Large intestine (tissue), 3 donors: ENCODE results near the gene IRAG1. TPM values are rescaled to one million over a fixed set of nuclear protein-coding genes. Genes with fewer than 3 reads are reported as not detected.
A peak's percentile ranks its signal among the peaks of the same experiment; 100 is the strongest.

ENCODE experiments used
- DNase-seq, 2 donors: peaks; one replicate each; pipeline versions ENCODE4 v3.0.0 to v3.0.0-alpha.2; 2013
- H3K27ac ChIP-seq: one replicate; pipeline ENCODE4 v1.5.1; 2013; ENCODE audit warnings: low read length
- H3K27me3 ChIP-seq: 2 replicates; pipeline ENCODE4 v1.6.1; 2013; ENCODE audit warnings: low read length; ENCODE audit not compliant: control insufficient read depth, insufficient read depth
- H3K36me3 ChIP-seq: 2 replicates; pipeline ENCODE4 v1.6.1; 2013; ENCODE audit warnings: low read length; ENCODE audit not compliant: control insufficient read depth, insufficient read depth
- H3K4me1 ChIP-seq: one replicate; pipeline ENCODE4 v1.6.1; 2013; ENCODE audit warnings: low read length; ENCODE audit not compliant: control insufficient read depth, insufficient read depth
- H3K4me3 ChIP-seq: one replicate; pipeline ENCODE4 v1.5.1; 2013; ENCODE audit warnings: low read length
- H3K9me3 ChIP-seq: one replicate; pipeline ENCODE4 v1.6.1; 2013; ENCODE audit warnings: mild to moderate bottlenecking, low read depth, low read length, moderate library complexity; ENCODE audit not compliant: control insufficient read depth
- WGBS: methylation state at CpG from one replicate; pipeline ENCODE4 v1.1.5; 2013; ENCODE audit warnings: low lambda C conversion rate; ENCODE audit not compliant: insufficient coverage; 5-methylcytosine and 5-hydroxymethylcytosine counted together
- polyA plus RNA-seq: library from polyadenylated mRNA; unstranded; fragments of 120-200 nt; gene quantifications from one replicate; pipeline ENCODE4 v1.2.1, GENCODE V29; 2013

Gene IRAG1
- polyA plus RNA-seq, 1 donor: 13.1 TPM

DNA sequence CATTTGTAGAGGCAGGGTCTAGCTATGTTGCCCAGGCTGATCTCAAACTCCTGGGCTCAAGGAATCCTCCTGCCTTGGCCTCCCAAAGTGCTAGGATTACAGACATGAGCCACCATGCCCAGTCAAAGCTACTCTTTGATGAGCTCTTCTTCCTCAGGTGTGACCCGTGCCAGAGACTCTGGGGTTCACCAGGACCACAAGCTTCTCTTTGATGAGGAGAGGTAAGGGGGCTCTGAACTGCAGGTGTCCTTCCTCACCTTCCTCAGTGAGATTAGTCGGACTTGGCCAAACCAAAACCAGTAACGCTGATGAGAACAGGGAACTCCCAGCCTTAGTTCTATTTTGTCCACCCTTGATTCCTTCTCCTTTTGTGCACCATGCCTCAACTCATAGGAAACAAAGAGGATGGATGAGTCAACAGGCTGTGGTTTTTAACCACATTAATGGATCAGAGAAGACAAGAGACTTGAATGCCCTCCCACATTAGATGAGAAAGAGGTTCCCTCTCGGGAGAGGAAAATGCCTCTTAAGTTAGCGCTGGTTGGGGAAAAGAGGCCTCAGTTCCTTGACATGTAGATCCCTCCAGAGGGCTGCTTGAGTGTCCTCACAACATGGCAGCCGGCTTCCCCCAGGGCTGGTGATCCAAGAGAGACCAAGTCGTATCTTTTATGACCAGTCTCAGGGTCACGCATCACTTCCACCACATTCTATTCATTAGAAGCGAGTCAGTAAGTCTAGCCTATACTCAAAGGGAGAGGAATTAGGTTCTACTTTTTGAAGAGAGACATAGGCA lies 31.8 kb upstream of the IRAG1 start:
- DNase-seq: no peak
- no peaks in the 10 kb centered on the region for H3K36me3 ChIP-seq
- peaks cover 2% of the 10 kb centered on the region for H3K27me3 ChIP-seq
- no peak overlapping the region for H3K27ac ChIP-seq
- no peaks in the 10 kb centered on the region for H3K4me1 ChIP-seq
- no peaks in the 10 kb centered on the region for H3K9me3 ChIP-seq
- no CpG with 5 or more reads among the region's 9 CpGs for WGBS
- no peak overlapping the region for H3K4me3 ChIP-seq

DNA sequence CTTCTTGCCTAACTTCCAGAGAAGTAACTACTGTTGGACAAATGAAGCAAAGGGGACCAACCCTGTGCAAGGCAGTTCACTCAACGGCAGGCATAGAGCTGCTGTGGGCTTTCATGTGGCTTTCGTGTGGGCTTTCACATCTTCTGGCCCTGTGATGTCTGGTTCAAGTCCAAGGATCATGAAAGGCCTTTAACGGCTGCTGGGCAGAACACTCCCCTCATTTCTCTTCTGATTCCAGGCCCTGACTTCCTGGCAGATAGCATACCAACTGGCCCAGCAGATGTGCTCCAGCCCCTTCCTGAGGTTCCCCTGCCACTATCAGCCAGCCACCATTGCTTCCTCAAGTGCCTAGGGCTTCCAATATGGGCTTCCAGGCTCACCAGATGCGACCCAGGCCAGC lies 28.8 kb upstream of the IRAG1 start:
- DNase-seq: no peak
- no CpG with 5 or more reads among the region's 4 CpGs for WGBS
- Histone ChIP-seq H3K27ac (no peak overlapping the region), H3K27me3 (no peaks in the 10 kb centered on the region), H3K4me3 (no peak overlapping the region), H3K36me3 (no peaks in the 10 kb centered on the region), H3K9me3 (no peaks in the 10 kb centered on the region), H3K4me1 (no peaks in the 10 kb centered on the region)

DNA sequence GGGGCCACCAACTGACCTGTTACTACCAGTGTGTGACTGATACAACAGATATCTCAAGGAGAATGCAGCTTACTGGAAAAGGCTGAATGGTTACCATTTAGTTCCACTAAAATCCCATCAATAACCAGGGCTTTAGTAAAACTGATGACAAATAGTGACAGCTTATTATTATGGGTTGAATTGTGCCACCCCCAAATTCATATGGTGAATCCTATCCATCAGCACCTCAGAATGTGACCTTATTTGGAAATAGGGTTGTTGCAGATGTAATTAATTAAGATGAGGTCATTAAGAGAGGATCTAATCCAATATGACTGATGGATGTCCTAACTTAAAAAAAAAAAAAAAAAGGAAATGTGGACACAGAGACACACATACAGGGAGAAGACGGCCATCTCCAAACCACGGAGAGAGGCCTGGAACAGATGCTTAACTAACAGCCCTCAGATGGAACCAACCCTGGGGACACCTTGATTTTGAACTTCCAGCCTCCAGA lies 27.4 kb upstream of the IRAG1 start:
- WGBS: no CpG with 5 or more reads among the region's 2 CpGs
- DNase-seq: no peak
- Histone ChIP-seq H3K27ac (no peak overlapping the region), H3K4me3 (no peak overlapping the region), H3K4me1 (no peaks in the 10 kb centered on the region), H3K27me3 (no peaks in the 10 kb centered on the region), H3K9me3 (no peaks in the 10 kb centered on the region), H3K36me3 (no peaks in the 10 kb centered on the region)

DNA sequence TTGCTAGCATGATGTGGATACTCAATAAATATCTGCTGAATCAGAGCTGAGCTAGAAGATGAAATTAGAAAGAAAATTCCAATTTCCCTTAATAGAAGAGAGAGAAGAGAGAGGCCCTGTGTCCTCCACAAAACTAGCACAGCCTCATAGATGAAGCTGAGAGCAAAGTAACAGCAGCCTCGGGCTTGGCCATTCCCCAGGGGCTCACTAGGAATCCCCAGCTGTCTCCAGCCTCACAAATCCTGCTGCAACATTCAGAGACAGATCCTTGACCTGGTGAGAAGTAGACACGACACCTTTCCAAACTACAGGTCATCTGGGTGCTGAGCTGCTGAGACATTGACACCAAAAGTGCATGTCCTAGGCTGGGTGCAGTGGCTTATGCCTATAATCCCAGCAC lies 26.1 kb upstream of the IRAG1 start:
- DNase-seq: no peak
- no peaks in the 10 kb centered on the region for H3K27me3 ChIP-seq
- H3K4me3 ChIP-seq: no peak overlapping the region
- H3K36me3 ChIP-seq: no peaks in the 10 kb centered on the region
- H3K27ac ChIP-seq: no peak overlapping the region
- WGBS: no CpG with 5 or more reads among the region's 2 CpGs
- H3K9me3 ChIP-seq: no peaks in the 10 kb centered on the region
- no peaks in the 10 kb centered on the region for H3K4me1 ChIP-seq

DNA sequence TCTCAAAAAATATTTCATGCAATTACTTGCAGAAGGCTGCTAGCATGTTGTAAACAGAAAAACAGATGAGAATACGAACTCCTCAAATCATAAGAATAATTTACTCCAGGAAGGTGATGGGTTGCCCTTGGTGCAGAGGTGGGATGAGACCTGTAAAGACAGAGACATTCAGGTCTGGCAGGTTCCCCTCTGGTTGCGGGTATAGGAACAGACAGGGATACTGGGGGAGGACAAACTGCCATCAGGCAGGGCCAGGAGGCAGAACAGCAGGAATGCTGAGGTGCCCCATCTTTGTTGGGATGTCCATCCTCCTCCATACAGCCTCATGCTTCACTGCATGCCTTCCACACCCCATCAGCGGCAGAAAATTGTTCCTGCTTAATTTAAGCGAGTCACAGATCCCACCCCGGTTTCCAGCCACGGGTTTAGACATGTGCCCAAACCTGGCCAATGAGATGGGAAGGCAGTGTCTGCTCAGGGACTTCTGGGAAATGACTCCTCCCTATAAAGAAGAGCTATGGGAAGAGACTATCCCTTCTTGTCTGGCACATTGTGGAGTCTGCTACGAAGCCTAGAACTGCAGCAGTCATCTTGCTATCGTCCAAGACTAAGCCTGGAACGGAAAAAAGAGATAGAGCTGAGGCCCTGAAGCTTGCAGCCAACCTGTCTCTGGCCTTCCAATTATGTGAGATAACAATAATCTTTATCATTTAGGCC lies 23.1 kb upstream of the IRAG1 start:
- no peaks in the 10 kb centered on the region for H3K36me3 ChIP-seq
- WGBS: 71% methylated on average over 1 of the region's 9 CpGs
- no peaks in the 10 kb centered on the region for H3K27me3 ChIP-seq
- H3K4me3 ChIP-seq: no peak overlapping the region
- DNase-seq: no peak
- no peak overlapping the region for H3K27ac ChIP-seq
- H3K9me3 ChIP-seq: no peaks in the 10 kb centered on the region
- H3K4me1 ChIP-seq: no peaks in the 10 kb centered on the region

DNA sequence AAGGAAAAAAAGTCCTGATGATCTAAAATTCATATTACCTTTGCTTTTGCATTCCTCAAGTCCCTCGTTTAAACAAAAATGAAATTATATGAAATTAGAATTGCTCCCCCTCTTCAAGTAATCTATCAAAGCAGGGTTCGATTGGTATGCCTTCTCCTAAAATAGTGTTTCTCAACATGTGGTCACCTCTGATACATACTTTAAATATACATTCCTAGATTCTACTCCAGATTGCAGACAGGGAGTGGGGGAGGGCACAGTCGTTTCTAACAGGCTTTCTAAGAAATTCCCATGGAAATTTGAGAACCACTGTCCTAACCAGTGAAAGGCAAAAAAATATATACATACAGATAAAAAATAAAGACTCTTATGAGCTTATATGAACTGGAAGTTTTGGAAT lies 22.6 kb upstream of the IRAG1 start:
- no peaks in the 10 kb centered on the region for H3K27me3 ChIP-seq
- no peak overlapping the region for H3K27ac ChIP-seq
- H3K4me1 ChIP-seq: no peaks in the 10 kb centered on the region
- no peaks in the 10 kb centered on the region for H3K9me3 ChIP-seq
- H3K36me3 ChIP-seq: no peaks in the 10 kb centered on the region
- WGBS: 83% methylated on average over 2 of the region's 3 CpGs
- H3K4me3 ChIP-seq: no peak overlapping the region
- DNase-seq: no peak

DNA sequence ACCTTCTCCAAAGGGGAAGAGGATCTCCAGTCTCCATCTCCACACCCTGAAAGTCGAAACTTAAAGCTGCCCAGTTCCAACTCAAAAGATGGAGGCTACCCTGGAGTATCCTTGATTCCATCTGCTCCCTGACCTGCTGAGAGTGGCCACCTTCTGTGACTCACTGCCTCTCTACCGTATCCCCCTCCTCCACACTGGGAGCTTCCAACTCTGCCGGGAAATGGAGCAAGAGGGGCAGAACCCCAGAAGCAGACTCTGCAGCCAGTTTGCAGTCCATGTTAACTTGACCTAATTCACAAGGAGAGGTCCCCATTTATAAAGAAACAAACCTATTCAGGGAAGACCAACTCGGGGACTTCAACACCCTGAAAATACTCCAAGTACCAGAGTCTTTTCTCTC lies 22.0 kb upstream of the IRAG1 start:
- no peaks in the 10 kb centered on the region for H3K4me1 ChIP-seq
- no peak for DNase-seq
- no peaks in the 10 kb centered on the region for H3K36me3 ChIP-seq
- no peaks in the 10 kb centered on the region for H3K9me3 ChIP-seq
- H3K27ac ChIP-seq: no peak overlapping the region
- no peak overlapping the region for H3K4me3 ChIP-seq
- WGBS: no CpG with 5 or more reads among the region's 4 CpGs
- H3K27me3 ChIP-seq: no peaks in the 10 kb centered on the region

DNA sequence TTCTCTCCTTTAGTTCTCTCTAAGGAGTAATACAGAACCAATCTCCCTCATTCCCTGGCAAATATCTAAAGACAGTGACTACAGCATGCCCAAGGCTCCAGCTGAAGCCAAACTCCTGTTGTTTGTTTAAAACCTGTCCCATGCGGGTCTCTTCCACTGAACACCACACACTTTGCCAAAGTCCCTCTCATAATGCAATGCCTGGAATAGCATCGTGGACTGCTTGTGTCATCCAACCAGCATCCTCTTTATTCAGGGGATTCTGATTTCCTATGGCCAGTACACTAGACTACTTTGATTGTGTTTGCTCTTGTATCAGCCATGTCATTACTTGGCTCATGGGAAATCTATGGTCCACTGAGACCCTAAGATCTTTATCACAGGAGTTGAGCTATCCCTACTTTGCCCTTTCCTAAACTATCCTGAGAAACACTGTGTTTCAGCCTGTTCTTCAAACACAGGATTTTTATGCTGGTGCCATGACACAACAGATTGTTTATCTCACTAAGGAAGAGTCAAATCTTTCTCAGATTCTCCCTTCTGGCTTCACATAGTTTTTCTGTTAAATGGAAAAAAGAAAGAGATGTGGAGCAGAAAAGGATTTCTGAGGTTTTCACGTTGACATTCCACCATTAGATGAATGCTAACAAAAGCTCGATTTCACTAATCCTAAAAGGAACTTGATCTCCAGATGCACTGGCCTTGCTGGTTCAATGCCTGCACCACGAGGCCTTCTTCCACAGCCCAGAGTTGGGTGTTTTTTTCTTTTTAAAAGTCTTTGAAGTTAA lies 15.9 kb upstream of the IRAG1 start:
- H3K4me1 ChIP-seq: no peaks in the 10 kb centered on the region
- no peaks in the 10 kb centered on the region for H3K36me3 ChIP-seq
- no peak overlapping the region for H3K4me3 ChIP-seq
- H3K9me3 ChIP-seq: no peaks in the 10 kb centered on the region
- WGBS: 100% methylated on average over 2 of the region's 5 CpGs
- DNase-seq: no peak
- no peaks in the 10 kb centered on the region for H3K27me3 ChIP-seq
- peak overlapping the region; percentile 25 for H3K27ac ChIP-seq

DNA sequence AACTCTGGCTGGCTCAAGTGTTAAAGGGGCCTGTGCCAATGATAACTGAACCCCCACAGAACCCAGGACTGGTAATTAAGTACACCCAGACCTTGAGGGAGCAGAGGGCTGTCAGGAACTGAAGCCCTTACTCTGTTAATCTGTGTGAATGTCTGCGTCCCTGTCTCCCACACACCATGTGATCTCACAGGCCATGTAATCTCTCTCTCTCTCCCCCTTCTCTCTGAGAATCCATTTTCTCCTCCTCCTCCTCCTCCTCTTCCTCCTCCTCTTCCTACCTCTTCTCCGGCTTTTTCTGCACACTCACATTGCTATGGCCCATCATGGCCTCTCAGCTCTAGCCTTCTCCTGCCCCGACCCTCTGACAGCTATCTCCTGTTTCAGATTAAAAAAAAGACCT lies 14.6 kb upstream of the IRAG1 start:
- no peaks in the 10 kb centered on the region for H3K36me3 ChIP-seq
- no peaks in the 10 kb centered on the region for H3K9me3 ChIP-seq
- 83% methylated on average over 2 of the region's 3 CpGs for WGBS
- H3K4me3 ChIP-seq: no peak overlapping the region
- DNase-seq: no peak
- no peak overlapping the region for H3K27ac ChIP-seq
- H3K27me3 ChIP-seq: no peaks in the 10 kb centered on the region
- no peaks in the 10 kb centered on the region for H3K4me1 ChIP-seq

DNA sequence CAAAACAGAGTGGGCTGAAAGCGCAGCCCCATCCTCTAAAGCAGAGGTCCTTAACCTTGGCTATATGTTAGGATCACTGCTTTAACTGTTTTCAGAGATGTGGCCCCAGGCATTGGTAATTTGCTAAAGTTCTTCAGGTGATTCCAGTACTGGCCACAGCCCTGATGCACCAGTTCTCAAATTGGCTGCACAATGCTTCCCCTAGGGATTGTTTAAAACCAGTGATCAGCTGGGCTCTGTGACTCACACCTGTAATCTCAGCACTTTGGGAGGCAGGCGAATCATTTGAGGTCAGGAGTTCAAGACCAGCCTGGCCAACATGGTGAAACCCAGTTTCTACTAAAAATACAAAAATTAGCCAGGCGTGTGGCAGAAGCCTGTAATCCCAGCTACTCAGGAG lies 8.4 kb upstream of the IRAG1 start:
- H3K4me1 ChIP-seq: no peaks in the 10 kb centered on the region
- no peaks in the 10 kb centered on the region for H3K27me3 ChIP-seq
- no CpG with 5 or more reads among the region's 3 CpGs for WGBS
- H3K9me3 ChIP-seq: no peaks in the 10 kb centered on the region
- H3K27ac ChIP-seq: no peak overlapping the region
- no peak overlapping the region for H3K4me3 ChIP-seq
- no peaks in the 10 kb centered on the region for H3K36me3 ChIP-seq
- DNase-seq: no peak
